ENCODE data around the gene ZNF3. TPM values are rescaled to one million over a fixed set of nuclear protein-coding genes. Genes with fewer than 3 reads are reported as not detected.

Gene ZNF3
- total and polyA plus RNA-seq, 8 donors, result 12.4 to 42.0 (median 25.7) TPM

DNA sequence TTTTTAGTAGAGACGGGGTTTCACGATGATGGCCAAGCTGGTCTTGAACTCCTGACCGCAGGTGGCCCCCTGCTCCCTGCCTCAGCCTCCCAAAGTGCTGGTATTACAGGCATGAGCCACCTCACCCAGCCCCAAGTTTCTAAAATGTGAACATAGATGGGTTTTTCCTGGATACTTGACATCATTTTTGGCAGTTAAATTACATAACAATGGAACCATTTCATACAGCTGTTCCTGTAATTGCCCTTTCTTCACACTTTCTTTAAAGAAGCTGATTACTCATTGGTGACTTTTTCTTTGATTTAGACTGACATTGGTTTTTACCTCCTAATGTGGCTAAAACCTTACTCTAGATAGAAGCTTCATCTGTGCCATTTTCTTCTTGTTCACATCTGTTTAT lies 60.2 kb downstream of the ZNF3 start:
- peaks cover 62 to 88% (median 75%) of the 10 kb centered on the region in 4 donors for H3K4me1 ChIP-seq
- TF ChIP-seq POLR2AphosphoS5 (IDR thresholded peaks at IDR 0.05) (no peak), EP300 (IDR thresholded peaks at IDR 0.05) (no peak)
- H3K9me3 ChIP-seq, result no peaks in the 10 kb centered on the region
- no peak overlapping the region for H3K4me3 ChIP-seq
- intact Hi-C loops (cut with DNase I; ENCODE audit: low total_unique reads), result no loop called here
- 81 to 88% (median 85%) methylated on average over 3 of the region's 3 CpGs for WGBS, 5 donors
- H3K36me3 ChIP-seq, result peaks cover 27 to 62% (median 55%) of the 10 kb centered on the region in 4 donors
- no peaks in the 10 kb centered on the region for H3K27me3 ChIP-seq
- no peak for DNase-seq
- peak overlapping the region; percentile 28 to 100 (median 76) for H3K27ac ChIP-seq

Small RNA genes lying within 50 kb of the gene (small RNA-seq; reads per million reads assigned to genes)
- gene MIR106B, result 55.3 to 224 (median 139) reads per million in 4 donors
- gene MIR25, result 1,142 to 4,194 (median 1,945) reads per million in 4 donors
- gene MIR93, result 79.7 to 216 (median 169) reads per million in 4 donors

Other genes with a start within 250 kb of the ZNF3 start
- 1 to 10 TPM in 1 of 5 donors, not detected in 4; 1.1 TPM for gene OR2AE1, start 204.7 kb downstream of the ZNF3 start, total RNA-seq
- not detected for gene OR2AE1, start 204.7 kb downstream of the ZNF3 start, polyA plus RNA-seq
- gene TRIM4, start 162.2 kb downstream of the ZNF3 start, total RNA-seq, result 10 to 100 TPM; 25.3 to 46.1 (median 40.3) TPM
- gene TRIM4, start 162.2 kb downstream of the ZNF3 start, polyA plus RNA-seq, result 10 to 100 TPM; 12.6 to 21.8 (median 13.8) TPM
- gene GJC3, start 152.1 kb downstream of the ZNF3 start, total RNA-seq, result not detected
- gene GJC3, start 152.1 kb downstream of the ZNF3 start, polyA plus RNA-seq, result under 1 TPM in 2 of 3 donors, not detected in 1; 0.15 to 0.75 TPM
- 10 to 100 TPM in 2 of 5 donors, 1 to 10 TPM in 2, not detected in 1; 6.8 to 92.3 (median 32.7) TPM for gene AZGP1, start 105.7 kb downstream of the ZNF3 start, total RNA-seq
- 100 to 1,000 TPM; 235 to 461 (median 422) TPM for gene AZGP1, start 105.7 kb downstream of the ZNF3 start, polyA plus RNA-seq
- gene ZKSCAN1, start 66.1 kb downstream of the ZNF3 start, total RNA-seq, result 100 to 1,000 TPM in 1 of 5 donors, 10 to 100 TPM in 4; 49.0 to 153 (median 55.2) TPM
- 10 to 100 TPM in 2 of 3 donors, 1 to 10 TPM in 1; 9.5 to 13.6 (median 10.0) TPM for gene ZKSCAN1, start 66.1 kb downstream of the ZNF3 start, polyA plus RNA-seq
- 10 to 100 TPM in 4 of 5 donors, 1 to 10 TPM in 1; 6.4 to 48.4 (median 14.6) TPM for gene ZSCAN21, start 31.9 kb downstream of the ZNF3 start, total RNA-seq
- 1 to 10 TPM; 5.4 to 7.0 (median 6.8) TPM for gene ZSCAN21, start 31.9 kb downstream of the ZNF3 start, polyA plus RNA-seq
- 100 to 1,000 TPM in 1 of 5 donors, 10 to 100 TPM in 4; 34.2 to 197 (median 87.5) TPM for gene COPS6, start 7.2 kb upstream of the ZNF3 start, total RNA-seq
- 100 to 1,000 TPM in 2 of 3 donors, 10 to 100 TPM in 1; 90.0 to 125 (median 117) TPM for gene COPS6, start 7.2 kb upstream of the ZNF3 start, polyA plus RNA-seq
- gene MCM7, start 19.7 kb upstream of the ZNF3 start, total RNA-seq, result 100 to 1,000 TPM in 1 of 5 donors, 10 to 100 TPM in 4; 41.3 to 104 (median 88.9) TPM
- gene MCM7, start 19.7 kb upstream of the ZNF3 start, polyA plus RNA-seq, result 10 to 100 TPM; 39.6 to 54.5 (median 46.4) TPM
- gene AP4M1, start 19.9 kb upstream of the ZNF3 start, total RNA-seq, result 100 to 1,000 TPM in 1 of 5 donors, 10 to 100 TPM in 3, 1 to 10 TPM in 1; 8.4 to 103 (median 19.6) TPM
- 10 to 100 TPM; 14.7 to 24.3 (median 21.3) TPM for gene AP4M1, start 19.9 kb upstream of the ZNF3 start, polyA plus RNA-seq
- 100 to 1,000 TPM in 1 of 5 donors, 10 to 100 TPM in 4; 15.4 to 106 (median 33.8) TPM for gene TAF6, start 37.6 kb upstream of the ZNF3 start, total RNA-seq
- 10 to 100 TPM; 22.0 to 29.8 (median 24.8) TPM for gene TAF6, start 37.6 kb upstream of the ZNF3 start, polyA plus RNA-seq
- 10 to 100 TPM in 2 of 5 donors, 1 to 10 TPM in 1, under 1 TPM in 2; 0.45 to 10.6 (median 7.1) TPM for gene CNPY4, start 37.9 kb upstream of the ZNF3 start, total RNA-seq
- gene CNPY4, start 37.9 kb upstream of the ZNF3 start, polyA plus RNA-seq, result 1 to 10 TPM; 5.7 to 6.3 (median 5.8) TPM
- gene MBLAC1, start 45.2 kb upstream of the ZNF3 start, total RNA-seq, result 1 to 10 TPM in 2 of 5 donors, not detected in 3; 1.3 to 6.1 TPM
- gene MBLAC1, start 45.2 kb upstream of the ZNF3 start, polyA plus RNA-seq, result 1 to 10 TPM; 1.3 to 4.2 (median 1.7) TPM
- 100 to 1,000 TPM in 3 of 5 donors, 10 to 100 TPM in 2; 26.3 to 889 (median 159) TPM for gene LAMTOR4, start 67.2 kb upstream of the ZNF3 start, total RNA-seq
- 100 to 1,000 TPM; 307 to 476 (median 334) TPM for gene LAMTOR4, start 67.2 kb upstream of the ZNF3 start, polyA plus RNA-seq
- gene TRAPPC14, start 77.0 kb upstream of the ZNF3 start, total RNA-seq, result 10 to 100 TPM; 16.2 to 33.3 (median 28.6) TPM
- 10 to 100 TPM; 10.7 to 17.2 (median 11.4) TPM for gene TRAPPC14, start 77.0 kb upstream of the ZNF3 start, polyA plus RNA-seq
- 1 to 10 TPM in 2 of 5 donors, not detected in 3; 1.5 to 1.6 TPM for gene GAL3ST4, start 86.9 kb upstream of the ZNF3 start, total RNA-seq
- gene GAL3ST4, start 86.9 kb upstream of the ZNF3 start, polyA plus RNA-seq, result 1 to 10 TPM; 1.7 to 2.4 (median 2.1) TPM
- gene GPC2, start 95.7 kb upstream of the ZNF3 start, total RNA-seq, result 1 to 10 TPM in 3 of 5 donors, under 1 TPM in 1, not detected in 1; 0.92 to 4.9 (median 2.6) TPM
- under 1 TPM in 2 of 3 donors, not detected in 1; 0.12 to 0.48 TPM for gene GPC2, start 95.7 kb upstream of the ZNF3 start, polyA plus RNA-seq
- under 1 TPM in 1 of 5 donors, not detected in 4; 0.92 TPM for gene STAG3, start 96.2 kb upstream of the ZNF3 start, total RNA-seq
- 1 to 10 TPM in 2 of 3 donors, under 1 TPM in 1; 0.50 to 8.8 (median 1.5) TPM for gene STAG3, start 96.2 kb upstream of the ZNF3 start, polyA plus RNA-seq
- gene PVRIG, start 138.2 kb upstream of the ZNF3 start, total RNA-seq, result 1 to 10 TPM in 4 of 5 donors, not detected in 1; 1.1 to 3.8 (median 1.4) TPM
- gene PVRIG, start 138.2 kb upstream of the ZNF3 start, polyA plus RNA-seq, result 1 to 10 TPM in 1 of 3 donors, under 1 TPM in 2; 0.56 to 1.7 (median 0.95) TPM
- not detected for gene SPDYE3, start 226.0 kb upstream of the ZNF3 start, total RNA-seq
- gene SPDYE3, start 226.0 kb upstream of the ZNF3 start, polyA plus RNA-seq, result not detected